MM.1S (cell line): Measurements from ENCODE around the gene SDK1.

ENCODE experiments used
- DNase-seq: peaks from one replicate; pipeline ENCODE4 v3.0.0-alpha.2; 2015
- H2AFZ ChIP-seq: fragments of 300-600 bp; sonication (generic); 2 replicates; pipeline ENCODE4 v1.6.0; 2016; ENCODE audit warnings: antibody characterized with exemption, low read length
- H3F3A ChIP-seq: fragments of 300-600 bp; sonication (generic); 2 replicates; pipeline ENCODE4 v1.6.1; 2016; ENCODE audit warnings: mild to moderate bottlenecking, antibody characterized with exemption, low read length, moderate library complexity, mixed read lengths; ENCODE audit not compliant: insufficient read depth
- H3K27ac ChIP-seq: fragments of 300-600 bp; sonication (generic); 2 replicates; pipeline ENCODE4 v1.5.1; 2016; ENCODE audit warnings: mild to moderate bottlenecking, low read length
- H3K27me3 ChIP-seq: fragments of 300-600 bp; sonication (generic); replicated peaks from 2 replicates; pipeline ENCODE4 v1.6.0; 2016; ENCODE audit warnings: low read length; ENCODE audit not compliant: insufficient read depth
- H3K36me3 ChIP-seq: fragments of 300-600 bp; sonication (generic); replicated peaks from 2 replicates; pipeline ENCODE4 v1.6.1; 2016; ENCODE audit warnings: mild to moderate bottlenecking, low read length, mixed read lengths; ENCODE audit not compliant: insufficient read depth
- H3K4me1 ChIP-seq: fragments of 300-600 bp; sonication (generic); 2 replicates; pipeline ENCODE4 v1.6.1; 2016; ENCODE audit warnings: low read length, mixed read lengths
- H3K4me2 ChIP-seq: fragments of 300-600 bp; sonication (generic); 2 replicates; pipeline ENCODE4 v1.6.0; 2016; ENCODE audit warnings: low read depth, low read length
- H3K4me3 ChIP-seq: fragments of 300-600 bp; sonication (generic); 2 replicates; pipeline ENCODE4 v1.5.1; 2016; ENCODE audit warnings: low read length, mixed read lengths
- H3K79me2 ChIP-seq: fragments of 300-600 bp; sonication (generic); 2 replicates; pipeline ENCODE4 v1.6.1; 2016; ENCODE audit warnings: mixed run types, low read length, mixed read lengths
- H3K9ac ChIP-seq: fragments of 300-600 bp; sonication (generic); 2 replicates; pipeline ENCODE4 v1.6.1; 2016; ENCODE audit warnings: low read length, mixed read lengths
- H3K9me2 ChIP-seq: fragments of 300-600 bp; sonication (generic); replicated peaks from 2 replicates; pipeline ENCODE4 v1.6.1; 2016; ENCODE audit warnings: mild to moderate bottlenecking, low read length, mixed read lengths; ENCODE audit not compliant: insufficient read depth
- H3K9me3 ChIP-seq: fragments of 300-600 bp; sonication (generic); replicated peaks from 2 replicates; pipeline ENCODE4 v1.6.1; 2016; ENCODE audit warnings: mild to moderate bottlenecking, low read length, mixed read lengths; ENCODE audit not compliant: insufficient read depth
- H4K20me1 ChIP-seq: fragments of 300-600 bp; sonication (generic); 2 replicates; pipeline ENCODE4 v1.6.1; 2016; ENCODE audit warnings: mild to moderate bottlenecking, low read length, moderate library complexity, mixed read lengths; ENCODE audit not compliant: insufficient read depth
- EZH2 ChIP-seq: fragments of 300-600 bp; sonication (generic); optimal IDR thresholded peaks from 2 replicates; pipeline ENCODE3; 2017; ENCODE audit warnings: low read depth, mild to moderate bottlenecking, antibody characterized with exemption, low read length, mixed read lengths
- EZH2phosphoT487 ChIP-seq: fragments of 300-600 bp; sonication (generic); IDR thresholded peaks from 2 replicates; pipeline ENCODE4 v1.6.1; 2018; ENCODE audit warnings: antibody characterized with exemption, low read length
- TF ChIP-seq, protein P1 (sequence below): fragments of 300-600 bp; sonication (generic); IDR thresholded peaks from 2 replicates; pipeline ENCODE4 v1.5.1; 2016; ENCODE audit warnings: antibody characterized with exemption, low read length, mixed read lengths

Gene SDK1

DNA sequence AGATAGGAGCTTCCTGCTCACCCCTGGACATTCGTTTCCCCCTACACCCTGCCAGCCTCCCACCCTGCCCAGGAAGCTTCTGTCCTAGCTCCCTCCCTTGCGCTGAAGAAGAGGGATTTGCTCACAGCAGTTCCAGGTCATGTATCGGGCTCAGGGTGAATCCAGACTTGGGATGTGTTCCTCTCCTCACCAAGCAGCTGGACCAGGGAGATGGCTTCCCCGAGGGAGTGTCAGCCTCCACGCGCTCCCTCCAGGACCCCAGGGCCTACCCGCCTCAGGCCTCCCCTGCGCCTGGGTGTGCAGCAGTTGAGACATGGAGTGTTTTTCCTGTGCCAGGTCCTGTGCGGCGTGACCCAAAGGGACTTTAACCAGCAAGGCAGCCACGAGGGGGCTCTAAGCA is 945.5 kb downstream of the SDK1 start:
- Histone ChIP-seq H2AFZ (no peak overlapping the region), H3K27ac (no peak overlapping the region), H3F3A (no peaks in the 10 kb centered on the region), H3K79me2 (no peaks in the 10 kb centered on the region), H3K4me2 (no peak overlapping the region), H3K27me3 (no peaks in the 10 kb centered on the region), H3K4me1 (no peaks in the 10 kb centered on the region), H4K20me1 (no peaks in the 10 kb centered on the region), H3K9me2 (no peaks in the 10 kb centered on the region), H3K36me3 (no peaks in the 10 kb centered on the region), H3K9ac (no peak overlapping the region), H3K4me3 (no peak overlapping the region), H3K9me3 (no peaks in the 10 kb centered on the region)
- no peak for TF ChIP-seq EZH2
- no peak for TF ChIP-seq EZH2phosphoT487
- TF ChIP-seq, protein P1, sequence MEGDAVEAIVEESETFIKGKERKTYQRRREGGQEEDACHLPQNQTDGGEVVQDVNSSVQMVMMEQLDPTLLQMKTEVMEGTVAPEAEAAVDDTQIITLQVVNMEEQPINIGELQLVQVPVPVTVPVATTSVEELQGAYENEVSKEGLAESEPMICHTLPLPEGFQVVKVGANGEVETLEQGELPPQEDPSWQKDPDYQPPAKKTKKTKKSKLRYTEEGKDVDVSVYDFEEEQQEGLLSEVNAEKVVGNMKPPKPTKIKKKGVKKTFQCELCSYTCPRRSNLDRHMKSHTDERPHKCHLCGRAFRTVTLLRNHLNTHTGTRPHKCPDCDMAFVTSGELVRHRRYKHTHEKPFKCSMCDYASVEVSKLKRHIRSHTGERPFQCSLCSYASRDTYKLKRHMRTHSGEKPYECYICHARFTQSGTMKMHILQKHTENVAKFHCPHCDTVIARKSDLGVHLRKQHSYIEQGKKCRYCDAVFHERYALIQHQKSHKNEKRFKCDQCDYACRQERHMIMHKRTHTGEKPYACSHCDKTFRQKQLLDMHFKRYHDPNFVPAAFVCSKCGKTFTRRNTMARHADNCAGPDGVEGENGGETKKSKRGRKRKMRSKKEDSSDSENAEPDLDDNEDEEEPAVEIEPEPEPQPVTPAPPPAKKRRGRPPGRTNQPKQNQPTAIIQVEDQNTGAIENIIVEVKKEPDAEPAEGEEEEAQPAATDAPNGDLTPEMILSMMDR, result no peak
- DNase-seq, result no peak

DNA sequence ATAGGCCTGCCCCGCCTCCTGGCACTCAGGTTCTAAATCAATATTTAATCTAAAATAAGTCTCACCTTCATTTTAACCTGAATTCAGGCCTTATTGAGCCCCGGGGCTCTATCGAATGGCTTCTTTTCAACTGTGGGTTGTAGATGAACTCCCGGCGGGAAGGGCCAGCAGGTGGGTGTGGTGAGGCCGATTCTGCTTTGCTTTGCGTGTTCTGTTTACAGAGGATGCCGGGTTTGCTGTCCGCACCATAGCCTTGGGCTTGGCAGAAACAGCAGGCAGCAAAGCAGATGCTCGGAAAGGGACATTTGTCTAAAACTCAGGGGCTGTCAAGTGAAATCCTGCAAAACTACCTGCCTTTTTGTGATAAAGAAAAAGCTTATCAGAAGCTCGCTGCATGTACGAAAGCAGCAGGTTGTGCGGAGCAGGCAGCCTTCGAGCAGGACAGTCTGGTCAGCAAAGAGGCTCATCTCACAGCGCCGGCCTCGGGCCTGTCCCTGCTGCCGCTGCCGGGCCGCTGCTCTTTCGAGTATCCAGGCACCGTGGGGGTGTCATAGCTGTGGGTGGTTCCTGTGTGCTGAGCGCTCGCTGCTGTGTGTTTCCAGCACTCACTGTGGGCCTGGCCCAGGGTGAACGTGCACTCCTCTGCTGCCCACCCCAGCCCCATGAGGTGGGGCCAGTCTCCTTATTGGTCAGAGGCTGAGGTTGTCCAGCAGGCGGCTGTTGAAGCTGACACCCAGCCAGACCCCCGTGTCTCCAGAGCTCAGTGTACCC is 946.2 kb downstream of the SDK1 start:
- Histone ChIP-seq H4K20me1 (no peaks in the 10 kb centered on the region), H3K36me3 (no peaks in the 10 kb centered on the region), H3K79me2 (no peaks in the 10 kb centered on the region), H3K9me3 (no peaks in the 10 kb centered on the region), H3K9me2 (no peaks in the 10 kb centered on the region), H3K9ac (no peak overlapping the region), H3K4me1 (no peaks in the 10 kb centered on the region), H3F3A (no peaks in the 10 kb centered on the region), H3K4me3 (no peak overlapping the region), H2AFZ (no peak overlapping the region), H3K27ac (no peak overlapping the region), H3K4me2 (no peak overlapping the region), H3K27me3 (no peaks in the 10 kb centered on the region)
- TF ChIP-seq, protein P1, result no peak
- TF ChIP-seq EZH2, result no peak
- TF ChIP-seq EZH2phosphoT487, result no peak
- DNase-seq, result no peak

DNA sequence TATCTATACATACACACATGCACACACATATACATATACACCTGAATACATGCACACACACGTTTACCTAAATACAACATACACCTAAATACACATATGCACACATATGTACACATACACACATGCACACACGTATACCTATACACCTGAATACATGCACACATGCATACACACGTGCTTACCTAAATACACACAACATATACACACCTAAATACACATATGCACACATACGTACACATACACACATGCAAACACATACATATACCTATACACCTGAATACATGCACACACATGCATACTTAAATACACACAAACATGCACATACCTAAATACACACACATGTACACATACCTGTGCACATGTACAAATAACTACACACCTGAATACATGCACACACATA is 947.2 kb downstream of the SDK1 start:
- Histone ChIP-seq H3K9me2 (no peaks in the 10 kb centered on the region), H4K20me1 (no peaks in the 10 kb centered on the region), H3K4me1 (no peaks in the 10 kb centered on the region), H3K36me3 (no peaks in the 10 kb centered on the region), H3F3A (no peaks in the 10 kb centered on the region), H3K27me3 (no peaks in the 10 kb centered on the region), H3K79me2 (no peaks in the 10 kb centered on the region), H2AFZ (no peak overlapping the region), H3K4me2 (no peak overlapping the region), H3K27ac (no peak overlapping the region), H3K9me3 (no peaks in the 10 kb centered on the region), H3K9ac (no peak overlapping the region), H3K4me3 (no peak overlapping the region)
- DNase-seq, result no peak
- TF ChIP-seq, protein P1, result no peak
- TF ChIP-seq EZH2, result no peak
- TF ChIP-seq EZH2phosphoT487, result no peak
